HepG2 (cell line): ENCODE measurements around the gene U2AF2. TPM values are rescaled to one million over a fixed set of nuclear protein-coding genes. Genes with fewer than 3 reads are reported as not detected.

Source experiments
- RFX5 ChIP-seq: IDR thresholded peaks from 2 replicates; pipeline ENCODE4 v1.6.1; 2011; ENCODE audit warnings: low read depth, low read length, improper control_type of control experiment
- YEATS4 ChIP-seq: sonication (generic); formaldehyde crosslinking; IDR thresholded peaks from 2 replicates; pipeline ENCODE4 v1.4.0; 2020; ENCODE audit warnings: missing genetic modification reagents, borderline replicate concordance
- ZBTB8A ChIP-seq: sonication (generic); formaldehyde crosslinking; IDR thresholded peaks from 2 replicates; pipeline ENCODE4 v1.4.0; 2020; ENCODE audit warnings: mild to moderate bottlenecking, low read depth, missing genetic modification reagents, borderline replicate concordance
- ZNF232 ChIP-seq: sonication (generic); formaldehyde crosslinking; IDR thresholded peaks from 2 replicates; pipeline ENCODE4 v1.4.0; 2020; ENCODE audit warnings: missing genetic modification reagents, borderline replicate concordance
- ZNF562 ChIP-seq: sonication (generic); formaldehyde crosslinking; IDR thresholded peaks from 2 replicates; pipeline ENCODE4 v1.8.0; 2022; ENCODE audit warnings: missing genetic modification reagents, borderline replicate concordance
- ZNF670 ChIP-seq: sonication (generic); formaldehyde crosslinking; IDR thresholded peaks from 2 replicates; pipeline ENCODE4 v1.8.0; 2022; ENCODE audit warnings: mild to moderate bottlenecking, missing genetic modification reagents, borderline replicate concordance
- ZNF776 ChIP-seq: sonication (generic); formaldehyde crosslinking; IDR thresholded peaks from 2 replicates; pipeline ENCODE4 v1.4.0; 2020; ENCODE audit warnings: mild to moderate bottlenecking, missing genetic modification reagents
- polyA plus RNA-seq, 8 experiments: library from polyadenylated mRNA; depleted of rRNA in 3 of 8; stranded (reverse) in 7 of 8; unstranded in 1 of 8; fragments of >200 nt; fragmentation: Illumina TruSeq in 4 of 8; extraction: Trizol in 4 of 8; gene quantifications; 2 replicates each; pipeline versions ENCODE4 v1.2.1 to v1.2.3, GENCODE V29; 2011 to 2016; ENCODE audit warnings: low read depth in 4 of 8, missing spikeins in 1 of 8, mixed read lengths in 1 of 8; ENCODE audit not compliant: insufficient read depth in 1 of 8
- total RNA-seq, 5 experiments: library from RNA; depleted of rRNA; stranded (reverse); fragments of >200 nt; fragmentation: Illumina TruSeq; extraction: Trizol; gene quantifications; 2 replicates each; pipeline ENCODE4 v1.2.3, GENCODE V29; 2016; ENCODE audit warnings: low read depth in 1 of 5
- TF ChIP-seq, protein P1 (sequence below): sonication (generic); formaldehyde crosslinking; conservative IDR thresholded peaks from 2 replicates; pipeline ENCODE4 v1.8.0; 2022; ENCODE audit warnings: missing genetic modification reagents
- TF ChIP-seq, protein P2 (sequence below): fragments of 450-650 bp; IDR thresholded peaks from 2 replicates; pipeline ENCODE4 v1.6.1; 2016
- TF ChIP-seq, protein P3 (sequence below): sonication (generic); formaldehyde crosslinking; IDR thresholded peaks from 2 replicates; pipeline ENCODE4 v1.8.0; 2022; ENCODE audit warnings: mild to moderate bottlenecking, missing genetic modification reagents
- TF ChIP-seq, protein P4 (sequence below): sonication (generic); formaldehyde crosslinking; IDR thresholded peaks from 2 replicates; pipeline ENCODE4 v1.4.0; 2020; ENCODE audit warnings: missing genetic modification reagents, mild to moderate bottlenecking, borderline replicate concordance
- TF ChIP-seq, protein P5 (sequence below): sonication (generic); formaldehyde crosslinking; IDR thresholded peaks from 2 replicates; pipeline ENCODE4 v1.4.0; 2020; ENCODE audit warnings: missing genetic modification reagents
- TF ChIP-seq, protein P6 (sequence below): sonication (generic); formaldehyde crosslinking; IDR thresholded peaks from 2 replicates; pipeline ENCODE4 v1.5.1; 2020; ENCODE audit warnings: missing genetic modification reagents, mild to moderate bottlenecking, borderline replicate concordance

Gene U2AF2
- total and polyA plus RNA-seq, 2 of the 13 experiments (the other 11 are each of a cell fraction or from before 2014, with no cell fraction given) = 84.3 to 124 TPM

DNA sequence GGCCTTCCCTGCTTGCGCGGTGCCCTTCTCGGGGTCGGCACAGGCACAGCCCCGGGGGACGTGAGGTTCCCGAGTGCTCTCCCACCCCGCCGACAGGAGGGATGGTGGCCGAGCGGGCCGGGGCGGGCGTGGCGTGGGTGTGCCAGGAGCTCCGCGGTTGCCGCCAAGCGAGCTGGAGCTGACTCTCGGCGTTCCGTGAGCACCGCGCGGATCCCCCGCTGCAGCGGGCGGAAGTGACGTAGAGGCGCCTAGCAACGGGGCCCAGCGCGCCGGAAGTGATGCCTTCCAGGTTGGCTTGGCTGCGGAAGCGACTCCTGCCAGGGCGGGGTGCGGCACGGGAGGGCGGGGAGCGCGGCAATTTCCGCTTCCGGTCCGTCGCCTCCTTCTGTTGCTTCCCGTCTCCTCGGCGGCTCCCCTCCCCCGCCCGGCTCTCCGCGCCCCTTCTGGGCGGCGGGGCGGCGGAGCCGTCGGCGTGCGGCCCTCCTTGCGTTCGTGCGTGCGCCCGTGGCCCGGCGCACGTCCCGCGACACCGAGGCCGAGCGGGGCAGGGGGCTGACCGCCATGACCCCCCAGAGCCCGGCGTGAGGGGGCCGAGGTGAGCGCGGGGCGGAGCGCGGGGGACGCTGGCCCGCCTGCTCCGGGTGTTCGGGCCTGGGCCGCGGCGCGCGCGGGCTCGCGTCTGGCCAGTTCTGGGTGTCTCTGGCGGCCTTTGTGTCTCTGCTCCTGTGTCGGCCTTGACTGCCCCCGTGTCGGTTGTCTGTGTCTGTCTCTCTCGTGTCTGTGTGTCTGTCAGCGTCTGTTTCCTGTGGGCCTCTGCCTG, 20.2 kb downstream of the U2AF2 start, which contains the start of gene EPN1 (continued):
- TF ChIP-seq ZNF776 (CRISPR knock-in tag) (peak; percentile 30; the same call in 1 of the 2 replicates), ZBTB8A (CRISPR knock-in tag) (no peak), ZNF232 (CRISPR knock-in tag) (no peak), YEATS4 (peak; percentile 81), ZNF670 (CRISPR knock-in tag) (peak; percentile 65; the same call in 1 of the 2 replicates), ZNF562 (CRISPR knock-in tag) (no peak), RFX5 (peak; percentile 81)
- TF ChIP-seq, protein P1, sequence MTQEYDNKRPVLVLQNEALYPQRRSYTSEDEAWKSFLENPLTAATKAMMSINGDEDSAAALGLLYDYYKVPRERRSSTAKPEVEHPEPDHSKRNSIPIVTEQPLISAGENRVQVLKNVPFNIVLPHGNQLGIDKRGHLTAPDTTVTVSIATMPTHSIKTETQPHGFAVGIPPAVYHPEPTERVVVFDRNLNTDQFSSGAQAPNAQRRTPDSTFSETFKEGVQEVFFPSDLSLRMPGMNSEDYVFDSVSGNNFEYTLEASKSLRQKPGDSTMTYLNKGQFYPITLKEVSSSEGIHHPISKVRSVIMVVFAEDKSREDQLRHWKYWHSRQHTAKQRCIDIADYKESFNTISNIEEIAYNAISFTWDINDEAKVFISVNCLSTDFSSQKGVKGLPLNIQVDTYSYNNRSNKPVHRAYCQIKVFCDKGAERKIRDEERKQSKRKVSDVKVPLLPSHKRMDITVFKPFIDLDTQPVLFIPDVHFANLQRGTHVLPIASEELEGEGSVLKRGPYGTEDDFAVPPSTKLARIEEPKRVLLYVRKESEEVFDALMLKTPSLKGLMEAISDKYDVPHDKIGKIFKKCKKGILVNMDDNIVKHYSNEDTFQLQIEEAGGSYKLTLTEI (CRISPR knock-in tag) = no peak
- TF ChIP-seq, protein P2, sequence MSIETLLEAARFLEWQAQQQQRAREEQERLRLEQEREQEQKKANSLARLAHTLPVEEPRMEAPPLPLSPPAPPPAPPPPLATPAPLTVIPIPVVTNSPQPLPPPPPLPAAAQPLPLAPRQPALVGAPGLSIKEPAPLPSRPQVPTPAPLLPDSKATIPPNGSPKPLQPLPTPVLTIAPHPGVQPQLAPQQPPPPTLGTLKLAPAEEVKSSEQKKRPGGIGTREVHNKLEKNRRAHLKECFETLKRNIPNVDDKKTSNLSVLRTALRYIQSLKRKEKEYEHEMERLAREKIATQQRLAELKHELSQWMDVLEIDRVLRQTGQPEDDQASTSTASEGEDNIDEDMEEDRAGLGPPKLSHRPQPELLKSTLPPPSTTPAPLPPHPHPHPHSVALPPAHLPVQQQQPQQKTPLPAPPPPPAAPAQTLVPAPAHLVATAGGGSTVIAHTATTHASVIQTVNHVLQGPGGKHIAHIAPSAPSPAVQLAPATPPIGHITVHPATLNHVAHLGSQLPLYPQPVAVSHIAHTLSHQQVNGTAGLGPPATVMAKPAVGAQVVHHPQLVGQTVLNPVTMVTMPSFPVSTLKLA = peak; percentile 38; the same call in 1 of the 2 replicates
- TF ChIP-seq, protein P3, sequence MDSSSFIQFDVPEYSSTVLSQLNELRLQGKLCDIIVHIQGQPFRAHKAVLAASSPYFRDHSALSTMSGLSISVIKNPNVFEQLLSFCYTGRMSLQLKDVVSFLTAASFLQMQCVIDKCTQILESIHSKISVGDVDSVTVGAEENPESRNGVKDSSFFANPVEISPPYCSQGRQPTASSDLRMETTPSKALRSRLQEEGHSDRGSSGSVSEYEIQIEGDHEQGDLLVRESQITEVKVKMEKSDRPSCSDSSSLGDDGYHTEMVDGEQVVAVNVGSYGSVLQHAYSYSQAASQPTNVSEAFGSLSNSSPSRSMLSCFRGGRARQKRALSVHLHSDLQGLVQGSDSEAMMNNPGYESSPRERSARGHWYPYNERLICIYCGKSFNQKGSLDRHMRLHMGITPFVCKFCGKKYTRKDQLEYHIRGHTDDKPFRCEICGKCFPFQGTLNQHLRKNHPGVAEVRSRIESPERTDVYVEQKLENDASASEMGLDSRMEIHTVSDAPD = no peak
- TF ChIP-seq, protein P4, sequence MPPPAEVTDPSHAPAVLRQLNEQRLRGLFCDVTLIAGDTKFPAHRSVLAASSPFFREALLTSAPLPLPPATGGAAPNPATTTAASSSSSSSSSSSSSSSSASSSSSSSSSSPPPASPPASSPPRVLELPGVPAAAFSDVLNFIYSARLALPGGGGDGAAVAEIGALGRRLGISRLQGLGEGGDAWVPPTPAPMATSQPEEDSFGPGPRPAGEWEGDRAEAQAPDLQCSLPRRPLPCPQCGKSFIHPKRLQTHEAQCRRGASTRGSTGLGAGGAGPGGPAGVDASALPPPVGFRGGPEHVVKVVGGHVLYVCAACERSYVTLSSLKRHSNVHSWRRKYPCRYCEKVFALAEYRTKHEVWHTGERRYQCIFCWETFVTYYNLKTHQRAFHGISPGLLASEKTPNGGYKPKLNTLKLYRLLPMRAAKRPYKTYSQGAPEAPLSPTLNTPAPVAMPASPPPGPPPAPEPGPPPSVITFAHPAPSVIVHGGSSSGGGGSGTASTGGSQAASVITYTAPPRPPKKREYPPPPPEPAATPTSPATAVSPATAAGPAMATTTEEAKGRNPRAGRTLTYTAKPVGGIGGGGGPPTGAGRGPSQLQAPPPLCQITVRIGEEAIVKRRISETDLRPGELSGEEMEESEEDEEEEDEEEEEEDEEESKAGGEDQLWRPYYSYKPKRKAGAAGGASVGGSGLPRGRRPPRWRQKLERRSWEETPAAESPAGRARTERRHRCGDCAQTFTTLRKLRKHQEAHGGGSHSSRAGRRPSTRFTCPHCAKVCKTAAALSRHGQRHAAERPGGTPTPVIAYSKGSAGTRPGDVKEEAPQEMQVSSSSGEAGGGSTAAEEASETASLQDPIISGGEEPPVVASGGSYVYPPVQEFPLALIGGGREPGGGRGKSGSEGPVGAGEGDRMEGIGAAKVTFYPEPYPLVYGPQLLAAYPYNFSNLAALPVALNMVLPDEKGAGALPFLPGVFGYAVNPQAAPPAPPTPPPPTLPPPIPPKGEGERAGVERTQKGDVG (CRISPR knock-in tag) = no peak
- TF ChIP-seq, protein P5, sequence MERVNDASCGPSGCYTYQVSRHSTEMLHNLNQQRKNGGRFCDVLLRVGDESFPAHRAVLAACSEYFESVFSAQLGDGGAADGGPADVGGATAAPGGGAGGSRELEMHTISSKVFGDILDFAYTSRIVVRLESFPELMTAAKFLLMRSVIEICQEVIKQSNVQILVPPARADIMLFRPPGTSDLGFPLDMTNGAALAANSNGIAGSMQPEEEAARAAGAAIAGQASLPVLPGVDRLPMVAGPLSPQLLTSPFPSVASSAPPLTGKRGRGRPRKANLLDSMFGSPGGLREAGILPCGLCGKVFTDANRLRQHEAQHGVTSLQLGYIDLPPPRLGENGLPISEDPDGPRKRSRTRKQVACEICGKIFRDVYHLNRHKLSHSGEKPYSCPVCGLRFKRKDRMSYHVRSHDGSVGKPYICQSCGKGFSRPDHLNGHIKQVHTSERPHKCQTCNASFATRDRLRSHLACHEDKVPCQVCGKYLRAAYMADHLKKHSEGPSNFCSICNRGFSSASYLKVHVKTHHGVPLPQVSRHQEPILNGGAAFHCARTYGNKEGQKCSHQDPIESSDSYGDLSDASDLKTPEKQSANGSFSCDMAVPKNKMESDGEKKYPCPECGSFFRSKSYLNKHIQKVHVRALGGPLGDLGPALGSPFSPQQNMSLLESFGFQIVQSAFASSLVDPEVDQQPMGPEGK = peak; percentile 83
- TF ChIP-seq, protein P6, sequence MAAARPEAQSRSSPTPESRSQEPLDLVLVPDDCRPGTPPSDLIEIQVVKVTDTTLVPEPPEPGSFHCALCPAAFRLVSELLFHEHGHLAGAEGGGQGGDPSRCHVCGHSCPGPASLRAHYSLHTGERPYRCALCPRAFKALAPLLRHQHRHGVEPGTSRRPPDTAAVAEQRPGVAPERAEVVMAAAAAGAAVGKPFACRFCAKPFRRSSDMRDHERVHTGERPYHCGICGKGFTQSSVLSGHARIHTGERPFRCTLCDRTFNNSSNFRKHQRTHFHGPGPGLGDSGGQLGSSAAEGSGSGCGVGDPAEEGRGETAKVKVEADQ (CRISPR knock-in tag) = peak; percentile 86; the same call in 1 of the 2 replicates
